DOHH2 (cell line): Measurements from ENCODE around the gene PRDX4.

Experiments used
- CTCF ChIP-seq: fragments of 200-600 bp; sonication (generic); IDR thresholded peaks from one replicate; pipeline ENCODE4 v1.5.1; 2014; ENCODE audit warnings: antibody characterized with exemption, mild to moderate bottlenecking, low read depth, low read length; ENCODE audit not compliant: poor library complexity, severe bottlenecking
- EZH2phosphoT487 ChIP-seq: fragments of 200-600 bp; sonication (generic); IDR thresholded peaks from 2 replicates; pipeline ENCODE4 v1.6.1; 2017; ENCODE audit warnings: borderline replicate concordance, mild to moderate bottlenecking, antibody characterized with exemption, low read length, moderate library complexity, mixed read lengths

- no peak for TF ChIP-seq CTCF
- TF ChIP-seq EZH2phosphoT487, result no peak
Observed at GRCh38 chrX:23659339-23659738, 8.0 kb upstream of the PRDX4 start.
